Nephron progenitor cell (in vitro differentiated cells): ENCODE data around the gene A4GALT.
A peak's percentile ranks its signal among the peaks of the same experiment; 100 is the strongest.
"Not testable (repeated sequence)": the region's sequence is repeated elsewhere in the genome, so short reads cannot be mapped to it uniquely, and the experiment has no call there.

Experiments used
- DNase-seq: peaks from one replicate; pipeline ENCODE4 v3.0.0; 2021
- H3K27ac Mint-ChIP-seq: 2 replicates; pipeline ENCODE4 v1.8.0; 2021; ENCODE audit warnings: mild to moderate bottlenecking, moderate library complexity, mixed read lengths
- H3K27me3 Mint-ChIP-seq: 2 replicates; pipeline ENCODE4 v1.8.0; 2021; ENCODE audit warnings: mild to moderate bottlenecking, low read depth, mixed read lengths; ENCODE audit not compliant: poor library complexity
- H3K36me3 Mint-ChIP-seq: 2 replicates; pipeline ENCODE4 v1.8.0; 2021; ENCODE audit warnings: low read depth, mixed read lengths
- H3K4me1 Mint-ChIP-seq: 2 replicates; pipeline ENCODE4 v1.8.0; 2021; ENCODE audit warnings: mixed read lengths
- H3K4me3 Mint-ChIP-seq: 2 replicates; pipeline ENCODE4 v1.8.0; 2021; ENCODE audit warnings: mild to moderate bottlenecking, moderate library complexity, mixed read lengths
- H3K9me3 Mint-ChIP-seq: 2 replicates; pipeline ENCODE4 v1.8.0; 2021; ENCODE audit warnings: mild to moderate bottlenecking, moderate library complexity, mixed read lengths
- TF ChIP-seq, protein P1 (sequence below): fragments of 200-600 bp; sonication (generic); IDR thresholded peaks from 2 replicates; pipeline ENCODE4 v1.5.0; 2021; ENCODE audit warnings: antibody characterized with exemption

The A4GALT gene

GRCh38 chr22:42676059-42676607 lies 44.5 kb downstream of the A4GALT start:
- TF ChIP-seq, protein P1, sequence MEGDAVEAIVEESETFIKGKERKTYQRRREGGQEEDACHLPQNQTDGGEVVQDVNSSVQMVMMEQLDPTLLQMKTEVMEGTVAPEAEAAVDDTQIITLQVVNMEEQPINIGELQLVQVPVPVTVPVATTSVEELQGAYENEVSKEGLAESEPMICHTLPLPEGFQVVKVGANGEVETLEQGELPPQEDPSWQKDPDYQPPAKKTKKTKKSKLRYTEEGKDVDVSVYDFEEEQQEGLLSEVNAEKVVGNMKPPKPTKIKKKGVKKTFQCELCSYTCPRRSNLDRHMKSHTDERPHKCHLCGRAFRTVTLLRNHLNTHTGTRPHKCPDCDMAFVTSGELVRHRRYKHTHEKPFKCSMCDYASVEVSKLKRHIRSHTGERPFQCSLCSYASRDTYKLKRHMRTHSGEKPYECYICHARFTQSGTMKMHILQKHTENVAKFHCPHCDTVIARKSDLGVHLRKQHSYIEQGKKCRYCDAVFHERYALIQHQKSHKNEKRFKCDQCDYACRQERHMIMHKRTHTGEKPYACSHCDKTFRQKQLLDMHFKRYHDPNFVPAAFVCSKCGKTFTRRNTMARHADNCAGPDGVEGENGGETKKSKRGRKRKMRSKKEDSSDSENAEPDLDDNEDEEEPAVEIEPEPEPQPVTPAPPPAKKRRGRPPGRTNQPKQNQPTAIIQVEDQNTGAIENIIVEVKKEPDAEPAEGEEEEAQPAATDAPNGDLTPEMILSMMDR = no peak
- Mint-ChIP-seq H3K36me3 (peaks cover 22% of the 10 kb centered on the region), H3K4me3 (no peak overlapping the region), H3K4me1 (peaks cover 28% of the 10 kb centered on the region), H3K9me3 (peaks cover 29% of the 10 kb centered on the region), H3K27ac (peak overlapping the region; percentile 85), H3K27me3 (peaks cover 2% of the 10 kb centered on the region)
- DNase-seq = no peak

- no peak overlapping the region for H3K27ac Mint-ChIP-seq
- TF ChIP-seq, protein P1 = no peak
- peaks cover 5% of the 10 kb centered on the region for H3K27me3 Mint-ChIP-seq
- peaks cover 10% of the 10 kb centered on the region for H3K36me3 Mint-ChIP-seq
- DNase-seq = no peak
- H3K4me1 Mint-ChIP-seq = peaks cover 26% of the 10 kb centered on the region
- H3K4me3 Mint-ChIP-seq = no peak overlapping the region
- peaks cover 18% of the 10 kb centered on the region for H3K9me3 Mint-ChIP-seq
These were observed 46.7 kb downstream of the A4GALT start for GRCh38 chr22:42673898-42674401.

GRCh38 chr22:42673071-42673470 lies 47.6 kb downstream of the A4GALT start:
- H3K36me3 Mint-ChIP-seq = not testable (repeated sequence)
- H3K4me1 Mint-ChIP-seq = peaks cover 26% of the 10 kb centered on the region

DNA sequence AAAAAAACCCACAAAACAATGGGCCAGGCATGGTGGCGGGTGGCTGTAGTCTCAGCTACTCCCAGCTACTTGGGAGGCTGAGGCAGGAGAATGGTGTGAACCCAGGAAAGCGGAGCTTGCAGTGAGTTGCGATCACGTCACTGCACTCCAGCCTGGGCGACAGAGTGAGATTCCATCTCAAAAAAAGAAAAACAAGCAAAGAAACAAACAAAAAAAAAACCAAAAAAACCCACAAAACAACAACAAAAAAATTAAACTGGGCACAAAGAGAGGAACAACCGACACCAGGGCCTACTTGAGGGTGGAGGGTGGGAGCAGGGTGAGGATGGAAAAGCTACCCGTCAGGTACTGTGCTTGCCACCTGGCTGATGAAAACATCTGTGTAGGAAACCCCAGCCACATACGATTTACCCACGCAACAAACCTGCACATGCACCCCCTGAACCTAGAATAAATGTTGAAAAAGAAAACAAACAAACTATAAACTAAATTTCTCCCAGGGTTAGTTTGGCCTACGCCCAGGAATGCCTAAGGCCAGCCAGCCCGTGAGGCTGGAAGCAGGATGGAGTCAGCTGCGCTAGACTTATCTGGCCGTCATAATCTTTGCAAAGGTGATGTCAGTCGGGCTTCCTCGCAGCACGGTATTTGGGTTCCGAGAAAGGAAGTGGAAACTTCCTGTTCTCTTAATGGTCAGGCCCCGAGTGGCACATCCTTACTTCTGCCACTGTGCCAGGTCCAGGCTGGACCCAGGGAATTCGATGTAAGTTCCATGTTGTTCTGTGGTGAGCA lies 49.6 kb downstream of the A4GALT start:
- Mint-ChIP-seq H3K4me3 (no peak overlapping the region), H3K36me3 (no peaks in the 10 kb centered on the region), H3K4me1 (peaks cover 14% of the 10 kb centered on the region), H3K27ac (no peak overlapping the region), H3K9me3 (peaks cover 4% of the 10 kb centered on the region), H3K27me3 (peaks cover 15% of the 10 kb centered on the region)
- no peak for DNase-seq
- TF ChIP-seq, protein P1 = no peak

More at GRCh38 chr22:42673071-42673470, 47.6 kb downstream of the A4GALT start:
- H3K27me3 Mint-ChIP-seq, H3K4me3 Mint-ChIP-seq, DNase-seq, H3K27ac Mint-ChIP-seq: not testable (repeated sequence)
- H3K9me3 Mint-ChIP-seq = peaks cover 11% of the 10 kb centered on the region

- no peak for DNase-seq
- peaks cover 9% of the 10 kb centered on the region for H3K4me1 Mint-ChIP-seq
- TF ChIP-seq, protein P1 = no peak
- H3K36me3 Mint-ChIP-seq = no peaks in the 10 kb centered on the region
- H3K27me3 Mint-ChIP-seq = peaks cover 23% of the 10 kb centered on the region
- no peak overlapping the region for H3K4me3 Mint-ChIP-seq
- H3K27ac Mint-ChIP-seq = no peak overlapping the region
- H3K9me3 Mint-ChIP-seq = peaks cover 4% of the 10 kb centered on the region
These were observed 50.6 kb downstream of the A4GALT start for GRCh38 chr22:42670046-42670445.

DNA sequence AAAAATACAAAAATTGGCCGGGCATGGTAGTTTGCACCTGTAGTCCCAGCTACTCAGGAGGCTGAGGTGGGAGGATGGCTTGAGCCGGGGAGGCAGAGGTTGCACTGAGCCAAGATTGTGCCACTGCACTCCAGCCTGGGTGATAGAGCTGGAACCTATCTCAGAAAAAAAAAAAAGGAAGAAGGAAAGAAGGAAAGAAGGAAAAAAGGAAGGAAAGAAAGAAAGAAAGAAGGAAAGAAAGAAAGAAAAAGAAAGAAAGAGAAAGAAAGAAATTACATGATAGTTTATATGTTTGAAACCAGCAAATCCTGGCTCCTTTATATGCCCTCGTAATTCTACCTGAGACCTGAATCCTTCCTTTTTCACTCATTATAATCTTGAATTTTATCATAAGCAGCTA lies 54.3 kb downstream of the A4GALT start:
- H3K27me3 Mint-ChIP-seq = peaks cover 46% of the 10 kb centered on the region
- H3K4me1 Mint-ChIP-seq, H3K4me3 Mint-ChIP-seq, H3K36me3 Mint-ChIP-seq, DNase-seq, H3K9me3 Mint-ChIP-seq, H3K27ac Mint-ChIP-seq: not testable (repeated sequence)
